ENCODE data around the gene COPS9.

Gene COPS9

DNA sequence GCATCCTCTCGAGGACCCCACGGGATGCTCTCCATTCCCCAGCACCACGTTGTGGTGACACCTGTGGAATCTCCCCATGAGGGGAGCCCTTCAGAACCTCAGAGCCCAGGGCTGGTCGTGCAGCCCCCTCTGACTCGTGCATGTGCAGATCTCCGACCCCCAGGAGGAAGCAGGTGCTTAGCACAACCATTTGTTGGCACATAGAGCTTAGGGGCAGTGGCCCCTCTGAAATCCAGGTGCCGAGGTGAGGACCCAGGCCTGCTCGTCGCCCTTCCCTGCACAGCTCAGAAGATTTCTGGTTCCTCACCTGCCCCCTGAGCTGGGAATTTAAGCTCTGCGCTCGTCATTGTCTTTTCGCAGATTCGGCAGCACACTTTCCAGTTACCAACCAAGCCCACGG lies 5.6 kb upstream of the COPS9 start:
- TF ChIP-seq, protein P1, sequence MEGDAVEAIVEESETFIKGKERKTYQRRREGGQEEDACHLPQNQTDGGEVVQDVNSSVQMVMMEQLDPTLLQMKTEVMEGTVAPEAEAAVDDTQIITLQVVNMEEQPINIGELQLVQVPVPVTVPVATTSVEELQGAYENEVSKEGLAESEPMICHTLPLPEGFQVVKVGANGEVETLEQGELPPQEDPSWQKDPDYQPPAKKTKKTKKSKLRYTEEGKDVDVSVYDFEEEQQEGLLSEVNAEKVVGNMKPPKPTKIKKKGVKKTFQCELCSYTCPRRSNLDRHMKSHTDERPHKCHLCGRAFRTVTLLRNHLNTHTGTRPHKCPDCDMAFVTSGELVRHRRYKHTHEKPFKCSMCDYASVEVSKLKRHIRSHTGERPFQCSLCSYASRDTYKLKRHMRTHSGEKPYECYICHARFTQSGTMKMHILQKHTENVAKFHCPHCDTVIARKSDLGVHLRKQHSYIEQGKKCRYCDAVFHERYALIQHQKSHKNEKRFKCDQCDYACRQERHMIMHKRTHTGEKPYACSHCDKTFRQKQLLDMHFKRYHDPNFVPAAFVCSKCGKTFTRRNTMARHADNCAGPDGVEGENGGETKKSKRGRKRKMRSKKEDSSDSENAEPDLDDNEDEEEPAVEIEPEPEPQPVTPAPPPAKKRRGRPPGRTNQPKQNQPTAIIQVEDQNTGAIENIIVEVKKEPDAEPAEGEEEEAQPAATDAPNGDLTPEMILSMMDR (IDR thresholded peaks at IDR 0.05; ENCODE audit: control extremely low read depth, extremely low read depth, low read depth, missing control alignments), result no peak
- POLR2A ChIA-PET, result no interaction called here

GRCh38 chr2:240140920-240141319 lies 4.8 kb upstream of the COPS9 start:
- ChIA-PET POLR2A (no interaction called here), CTCF (interaction anchor here (1.2 to 5.9 kb wide), 3 partner anchors 8 to 81 kb away, joined by 3 to 112 read pairs (median 4); no protein-coding TSS in a partner anchor)
- TF ChIP-seq, protein P1 (IDR thresholded peaks at IDR 0.05; ENCODE audit: control extremely low read depth, extremely low read depth, low read depth, missing control alignments), result no peak
- no peak for DNase-seq (ENCODE audit: extremely low spot score)

More for the DNA sequence above, 5.6 kb upstream of the COPS9 start:
- DNase-seq (ENCODE audit: extremely low spot score), result no peak
- CTCF ChIA-PET, result interaction anchor here (0.9 to 5.9 kb wide), 6 partner anchors 9 to 1628 kb away, joined by 3 to 112 read pairs (median 4); no protein-coding TSS in a partner anchor

DNA sequence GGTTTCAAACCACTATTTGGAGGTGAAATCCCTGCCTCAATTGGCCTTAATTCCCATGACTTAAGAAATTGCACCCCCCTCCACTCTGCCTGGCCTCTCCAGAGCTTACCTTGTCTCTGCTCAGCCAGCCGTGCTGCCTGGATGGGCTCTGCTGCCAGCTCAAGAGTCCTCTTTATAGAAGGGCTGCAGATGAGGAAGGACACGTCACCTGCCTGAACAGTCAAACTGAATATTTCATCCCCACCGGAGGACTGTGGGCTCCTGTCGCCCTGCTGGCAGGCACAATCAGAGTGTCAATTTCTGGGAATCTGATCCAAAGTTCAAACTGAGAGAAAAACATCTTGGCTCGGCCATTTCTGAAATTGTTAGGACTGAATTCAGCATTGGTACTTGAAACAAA lies 4.4 kb upstream of the COPS9 start, which contains the start of gene OTOS:
Gene OTOS, minus strand, starts transcription at position 148 of the 400 bp plus-strand sequence. CDS start 332 bp downstream, outside the sequence.
- POLR2A ChIA-PET, result no interaction called here
- no peak for DNase-seq (ENCODE audit: extremely low spot score)
- TF ChIP-seq, protein P1 (IDR thresholded peaks at IDR 0.05; ENCODE audit: control extremely low read depth, extremely low read depth, low read depth, missing control alignments), result no peak

GRCh38 chr2:240139666-240140393 lies 3.7 kb upstream of the COPS9 start:
- CTCF ChIA-PET, result interaction anchor here (0.7 to 3.1 kb wide), 3 partner anchors 9 to 1106 kb away, joined by 3 to 16 read pairs (median 3); no protein-coding TSS in a partner anchor
- TF ChIP-seq, protein P1 (IDR thresholded peaks at IDR 0.05; ENCODE audit: control extremely low read depth, extremely low read depth, low read depth, missing control alignments), result no peak
- DNase-seq (ENCODE audit: extremely low spot score), result no peak
- POLR2A ChIA-PET, result no interaction called here

More for the DNA sequence above, 4.4 kb upstream of the COPS9 start, which contains the start of gene OTOS:
- CTCF ChIA-PET, result interaction anchor here (0.7 to 5.9 kb wide), 4 partner anchors 8 to 1106 kb away, joined by 3 to 112 read pairs (median 10); no protein-coding TSS in a partner anchor

DNA sequence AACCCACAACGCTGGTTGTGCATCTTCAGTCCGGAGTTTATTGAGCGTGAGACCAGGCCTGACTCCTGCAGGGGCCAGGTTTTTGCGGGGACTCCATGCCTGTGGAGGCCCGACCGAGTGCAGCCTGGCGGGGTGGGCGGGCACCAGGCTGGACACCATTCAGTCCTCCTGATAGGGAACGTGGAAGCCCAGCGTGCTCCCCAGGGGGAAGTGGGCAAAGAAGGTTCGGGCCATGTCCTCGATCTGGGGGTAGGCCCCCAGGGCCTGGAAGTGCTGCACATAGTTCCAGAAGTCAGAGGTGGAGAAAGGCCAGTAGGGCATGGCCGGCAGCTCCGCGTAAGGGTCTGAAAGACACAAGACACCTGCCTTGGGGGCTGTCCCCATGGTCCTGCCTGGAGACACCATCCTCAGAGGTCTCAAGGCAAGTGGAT lies 2.9 kb upstream of the COPS9 start:
- TF ChIP-seq, protein P1 (IDR thresholded peaks at IDR 0.05; ENCODE audit: control extremely low read depth, extremely low read depth, low read depth, missing control alignments), result no peak
- ChIA-PET POLR2A (no interaction called here), CTCF (interaction anchor here (3.1 kb wide), 1 partner anchor 78 kb away, joined by 16 read pairs; no protein-coding TSS in a partner anchor)

DNA sequence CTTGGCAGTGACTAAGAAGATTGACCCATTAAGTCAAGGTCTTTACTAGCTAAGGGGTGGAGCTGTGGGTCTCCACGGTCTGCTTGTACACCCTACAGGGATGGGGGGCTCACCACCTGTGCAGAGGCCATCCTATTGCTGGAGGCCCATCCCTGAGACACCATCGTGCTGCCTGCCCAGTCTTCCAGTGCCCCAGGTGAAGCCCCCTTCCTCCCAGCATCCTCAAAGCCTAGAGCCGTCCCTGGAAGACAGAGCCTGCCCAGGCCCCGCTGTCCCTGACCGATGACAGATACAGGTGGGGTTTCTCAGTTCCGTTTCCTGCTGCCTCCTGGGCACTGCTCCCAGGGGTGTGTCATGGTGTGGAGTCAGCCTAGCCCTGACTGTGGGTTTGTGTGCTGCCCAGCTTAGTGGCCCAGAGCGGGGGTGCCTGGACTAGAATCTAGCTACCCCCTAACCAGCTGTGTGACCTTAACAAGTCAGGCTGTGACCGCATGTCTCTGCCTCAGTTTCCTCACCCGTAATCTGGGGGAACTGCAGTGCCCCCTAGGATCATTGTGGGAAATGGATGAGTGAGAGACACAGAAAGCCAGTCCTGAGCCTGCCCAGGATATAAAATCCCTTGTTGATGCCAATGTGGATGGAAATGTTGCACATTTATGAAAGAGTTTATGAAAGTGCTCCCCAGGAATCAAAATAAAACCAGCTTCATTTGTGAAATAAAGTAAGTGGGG lies 2.3 kb upstream of the COPS9 start:
- CTCF ChIA-PET, result interaction anchor here (1.2 to 3.1 kb wide), 2 partner anchors 11 to 77 kb away, joined by 4 to 16 read pairs; no protein-coding TSS in a partner anchor
- POLR2A ChIA-PET, result interaction anchor here (0.7 kb wide), 1 partner anchor 17 kb away, joined by 3 read pairs; no protein-coding TSS in a partner anchor
- DNase-seq (ENCODE audit: extremely low spot score), result no peak
- TF ChIP-seq, protein P1 (IDR thresholded peaks at IDR 0.05; ENCODE audit: control extremely low read depth, extremely low read depth, low read depth, missing control alignments), result no peak

More for the DNA sequence above, 2.9 kb upstream of the COPS9 start:
- DNase-seq (ENCODE audit: extremely low spot score), result no peak

Data from GM10248 (cell line).